ENCODE measurements around the gene MEAF6.
"Not testable (repeated sequence)": the region's sequence is repeated elsewhere in the genome, so short reads cannot be mapped to it uniquely, and the experiment has no call there.

The MEAF6 gene

GRCh38 chr1:37514350-37515184, at the start of gene MEAF6:
TSS of gene MEAF6 (minus strand) at chr1:37514766. CDS start at chr1:37514746, 20 bp downstream.
- H3K4me3 ChIP-seq (ENCODE audit: low read depth, low read length): peak within 1 kb of the TSS; percentile 93
- H3K4me1 ChIP-seq: peaks cover 3% of the 10 kb centered on the region
- H3K27ac ChIP-seq: peak within 1 kb of the TSS; percentile 89
- peaks cover 7% of the 10 kb centered on the region for H3K79me2 ChIP-seq
- H2AFZ ChIP-seq: peak within 1 kb of the TSS; percentile 99
- TF ChIP-seq CTCF (IDR thresholded peaks at IDR 0.05): peak; percentile 55
- H3K9ac ChIP-seq: peak within 1 kb of the TSS; percentile 53
- H3K27me3 ChIP-seq (ENCODE audit: control insufficient read depth, insufficient read depth, low read length): no peaks in the 10 kb centered on the region
- no peaks in the 10 kb centered on the region for H3K9me3 ChIP-seq (ENCODE audit: control insufficient read depth, low read length)
- no peaks in the 10 kb centered on the region for H3K36me3 ChIP-seq (ENCODE audit: control insufficient read depth, insufficient read depth, low read length)
- peak within 1 kb of the TSS; percentile 98 for H3K4me2 ChIP-seq (ENCODE audit: low read length)

GRCh38 chr1:37562984-37563383, 48.4 kb upstream of the MEAF6 start:
- no peak overlapping the region for H3K4me2 ChIP-seq (ENCODE audit: low read length)
- H3K36me3 ChIP-seq (ENCODE audit: control insufficient read depth, insufficient read depth, low read length): no peaks in the 10 kb centered on the region
- H3K9ac ChIP-seq: no peak overlapping the region
- no peak for TF ChIP-seq CTCF (IDR thresholded peaks at IDR 0.05)
- H3K4me1 ChIP-seq: no peaks in the 10 kb centered on the region
- no peak overlapping the region for H3K4me3 ChIP-seq (ENCODE audit: low read depth, low read length)
- H3K27ac ChIP-seq: no peak overlapping the region
- H2AFZ ChIP-seq: no peak overlapping the region
- H3K27me3 ChIP-seq (ENCODE audit: control insufficient read depth, insufficient read depth, low read length): no peaks in the 10 kb centered on the region
- H3K79me2 ChIP-seq: no peaks in the 10 kb centered on the region
- no peaks in the 10 kb centered on the region for H3K9me3 ChIP-seq (ENCODE audit: control insufficient read depth, low read length)

- no peak overlapping the region for H3K27ac ChIP-seq
- H3K9me3 ChIP-seq (ENCODE audit: control insufficient read depth, low read length): no peaks in the 10 kb centered on the region
- TF ChIP-seq CTCF (IDR thresholded peaks at IDR 0.05): no peak
- H3K4me2 ChIP-seq (ENCODE audit: low read length): no peak overlapping the region
- H3K36me3 ChIP-seq (ENCODE audit: control insufficient read depth, insufficient read depth, low read length): no peaks in the 10 kb centered on the region
- H3K4me3 ChIP-seq (ENCODE audit: low read depth, low read length): no peak overlapping the region
- no peaks in the 10 kb centered on the region for H3K27me3 ChIP-seq (ENCODE audit: control insufficient read depth, insufficient read depth, low read length)
- H2AFZ ChIP-seq: no peak overlapping the region
- peaks cover 2% of the 10 kb centered on the region for H3K4me1 ChIP-seq
- no peak overlapping the region for H3K9ac ChIP-seq
- H3K79me2 ChIP-seq: no peaks in the 10 kb centered on the region
Measured at GRCh38 chr1:37561133-37562132, 46.9 kb upstream of the MEAF6 start.

- no peak for TF ChIP-seq CTCF (IDR thresholded peaks at IDR 0.05)
- Histone ChIP-seq H3K27ac (no peak overlapping the region), H3K4me2 (ENCODE audit: low read length) (no peak overlapping the region), H3K4me1 (peaks cover 2% of the 10 kb centered on the region), H2AFZ (no peak overlapping the region), H3K9me3 (ENCODE audit: control insufficient read depth, low read length) (no peaks in the 10 kb centered on the region), H3K4me3 (ENCODE audit: low read depth, low read length) (no peak overlapping the region), H3K27me3 (ENCODE audit: control insufficient read depth, insufficient read depth, low read length) (no peaks in the 10 kb centered on the region), H3K36me3 (ENCODE audit: control insufficient read depth, insufficient read depth, low read length) (no peaks in the 10 kb centered on the region), H3K9ac (no peak overlapping the region), H3K79me2 (no peaks in the 10 kb centered on the region)
Measured at GRCh38 chr1:37560401-37561132, 46.0 kb upstream of the MEAF6 start.

GRCh38 chr1:37559957-37560379, 45.4 kb upstream of the MEAF6 start:
- not testable (repeated sequence) for H3K27ac ChIP-seq; H3K36me3 ChIP-seq (ENCODE audit: control insufficient read depth, insufficient read depth, low read length); H3K79me2 ChIP-seq; H2AFZ ChIP-seq; H3K9ac ChIP-seq; H3K27me3 ChIP-seq (ENCODE audit: control insufficient read depth, insufficient read depth, low read length); H3K9me3 ChIP-seq (ENCODE audit: control insufficient read depth, low read length); H3K4me2 ChIP-seq (ENCODE audit: low read length); H3K4me3 ChIP-seq (ENCODE audit: low read depth, low read length); H3K4me1 ChIP-seq
